ENCODE data around the gene RNF212.

Gene RNF212

GRCh38 chr4:1039493-1040343, 73.6 kb downstream of the RNF212 start:
- DNase-seq (ENCODE audit: extremely low read depth in 1 of 2, low read depth in 1 of 2): no peak

- DNase-seq (ENCODE audit: extremely low read depth in 1 of 2, low read depth in 1 of 2): no peak
These were observed 74.3 kb downstream of the RNF212 start for GRCh38 chr4:1038948-1039492.

GRCh38 chr4:1036976-1037810, 76.2 kb downstream of the RNF212 start:
- DNase-seq (ENCODE audit: extremely low read depth in 1 of 2, low read depth in 1 of 2): no peak

GRCh38 chr4:1036095-1036494, 77.3 kb downstream of the RNF212 start:
- no peak for DNase-seq (ENCODE audit: extremely low read depth in 1 of 2, low read depth in 1 of 2)

GRCh38 chr4:1035510-1035909, 77.9 kb downstream of the RNF212 start:
- DNase-seq (ENCODE audit: extremely low read depth in 1 of 2, low read depth in 1 of 2): no peak

GRCh38 chr4:1033840-1034551, 79.4 kb downstream of the RNF212 start:
- no peak for DNase-seq (ENCODE audit: extremely low read depth in 1 of 2, low read depth in 1 of 2)

GRCh38 chr4:1032861-1033260, 80.5 kb downstream of the RNF212 start:
- DNase-seq (ENCODE audit: extremely low read depth in 1 of 2, low read depth in 1 of 2): no peak

- DNase-seq (ENCODE audit: extremely low read depth in 1 of 2, low read depth in 1 of 2): no peak
These were observed 81.2 kb downstream of the RNF212 start for GRCh38 chr4:1031956-1032795.

- DNase-seq (ENCODE audit: extremely low read depth in 1 of 2, low read depth in 1 of 2): no peak
These were observed 82.0 kb downstream of the RNF212 start for GRCh38 chr4:1031346-1031745.

- DNase-seq (ENCODE audit: extremely low read depth in 1 of 2, low read depth in 1 of 2): no peak
These were observed 82.8 kb downstream of the RNF212 start for GRCh38 chr4:1030559-1030958.

GRCh38 chr4:1030031-1030430, 83.3 kb downstream of the RNF212 start:
- DNase-seq (ENCODE audit: extremely low read depth in 1 of 2, low read depth in 1 of 2): no peak

GRCh38 chr4:1029529-1029928, 83.8 kb downstream of the RNF212 start:
- DNase-seq (ENCODE audit: extremely low read depth in 1 of 2, low read depth in 1 of 2): no peak

- no peak for DNase-seq (ENCODE audit: extremely low read depth in 1 of 2, low read depth in 1 of 2)
These were observed 84.7 kb downstream of the RNF212 start for GRCh38 chr4:1028574-1029220.

GRCh38 chr4:1027915-1028238, 85.5 kb downstream of the RNF212 start:
- no peak for DNase-seq (ENCODE audit: extremely low read depth in 1 of 2, low read depth in 1 of 2)

GRCh38 chr4:1027219-1027914, 86.0 kb downstream of the RNF212 start:
- DNase-seq (ENCODE audit: extremely low read depth in 1 of 2, low read depth in 1 of 2): no peak

GRCh38 chr4:1026115-1026514, 87.2 kb downstream of the RNF212 start:
- DNase-seq (ENCODE audit: extremely low read depth in 1 of 2, low read depth in 1 of 2): no peak

- no peak for DNase-seq (ENCODE audit: extremely low read depth in 1 of 2, low read depth in 1 of 2)
These were observed 88.3 kb downstream of the RNF212 start for GRCh38 chr4:1024882-1025545.

GRCh38 chr4:1023895-1024740, 89.2 kb downstream of the RNF212 start:
- DNase-seq (ENCODE audit: extremely low read depth in 1 of 2, low read depth in 1 of 2): no peak

Data from activated CD8-positive, alpha-beta memory T cell treated with anti-CD3 and anti-CD28 coated beads for 1 hour (primary cell).